SK-N-SH treated with all-trans-retinoic acid at 6 μM for 48 hours (cell line): ENCODE measurements around the gene MYRF.

Experiments
- ARNTL ChIP-seq: fragments of 450-650 bp; formaldehyde crosslinking; IDR thresholded peaks from 2 replicates; pipeline ENCODE4 v1.5.0; 2020; ENCODE audit warnings: low read depth, mild to moderate bottlenecking, moderate library complexity, borderline replicate concordance
- CSDC2 ChIP-seq: fragments of 250-450 bp; sonication (Bioruptor Pico); IDR thresholded peaks from 2 replicates; pipeline ENCODE4 v1.5.0; 2020; ENCODE audit warnings: mild to moderate bottlenecking, moderate library complexity
- ISL1 ChIP-seq: fragments of 250-450 bp; sonication (Bioruptor Pico); IDR thresholded peaks from 2 replicates; pipeline ENCODE4 v2.1.2; 2022; ENCODE audit warnings: mild to moderate bottlenecking, moderate library complexity
- PPARA ChIP-seq: fragments of 250-450 bp; sonication (Bioruptor Pico); IDR thresholded peaks from 2 replicates; pipeline ENCODE4 v1.5.0; 2020; ENCODE audit warnings: mild to moderate bottlenecking, borderline replicate concordance
- ZFP3 ChIP-seq: fragments of 250-450 bp; sonication (Bioruptor Pico); IDR thresholded peaks from 2 replicates; pipeline ENCODE4 v1.5.0; 2020; ENCODE audit warnings: mild to moderate bottlenecking, moderate library complexity
- TF ChIP-seq, protein P1 (sequence below): fragments of 250-450 bp; sonication (Bioruptor Pico); IDR thresholded peaks from 2 replicates; pipeline ENCODE4 v1.5.0; 2020; ENCODE audit warnings: mild to moderate bottlenecking, moderate library complexity
- TF ChIP-seq, protein P2 (sequence below): fragments of 250-450 bp; sonication (Bioruptor Pico); IDR thresholded peaks from 2 replicates; pipeline ENCODE4 v1.8.0; 2020; ENCODE audit warnings: mild to moderate bottlenecking, moderate library complexity, borderline replicate concordance

DNA sequence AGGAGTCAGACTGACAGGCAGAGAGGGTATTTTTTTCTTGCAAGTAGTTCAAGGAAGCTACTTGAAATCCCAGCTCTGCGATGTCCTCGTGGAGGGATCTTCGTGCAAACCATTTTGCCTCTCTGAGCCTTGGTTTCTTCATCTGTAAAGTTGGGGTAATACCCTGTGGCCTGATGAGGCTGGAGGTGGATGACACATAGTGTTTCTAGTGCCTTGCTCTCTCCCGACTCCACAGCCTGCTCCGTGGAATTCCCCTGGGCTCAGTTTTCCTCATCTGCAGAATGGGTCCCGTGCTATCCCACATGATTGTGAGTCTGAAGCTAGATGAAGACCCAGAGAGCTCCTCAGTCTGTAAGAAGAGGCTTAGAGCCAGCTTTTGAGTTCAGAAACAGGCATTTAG is 39.6 kb upstream of the MYRF start:
- TF ChIP-seq CSDC2 (CRISPR knock-in tag) (no peak), ARNTL (CRISPR knock-in tag) (no peak), ZFP3 (CRISPR knock-in tag) (no peak), PPARA (CRISPR knock-in tag) (no peak), ISL1 (CRISPR knock-in tag) (no peak)
- TF ChIP-seq, protein P1, sequence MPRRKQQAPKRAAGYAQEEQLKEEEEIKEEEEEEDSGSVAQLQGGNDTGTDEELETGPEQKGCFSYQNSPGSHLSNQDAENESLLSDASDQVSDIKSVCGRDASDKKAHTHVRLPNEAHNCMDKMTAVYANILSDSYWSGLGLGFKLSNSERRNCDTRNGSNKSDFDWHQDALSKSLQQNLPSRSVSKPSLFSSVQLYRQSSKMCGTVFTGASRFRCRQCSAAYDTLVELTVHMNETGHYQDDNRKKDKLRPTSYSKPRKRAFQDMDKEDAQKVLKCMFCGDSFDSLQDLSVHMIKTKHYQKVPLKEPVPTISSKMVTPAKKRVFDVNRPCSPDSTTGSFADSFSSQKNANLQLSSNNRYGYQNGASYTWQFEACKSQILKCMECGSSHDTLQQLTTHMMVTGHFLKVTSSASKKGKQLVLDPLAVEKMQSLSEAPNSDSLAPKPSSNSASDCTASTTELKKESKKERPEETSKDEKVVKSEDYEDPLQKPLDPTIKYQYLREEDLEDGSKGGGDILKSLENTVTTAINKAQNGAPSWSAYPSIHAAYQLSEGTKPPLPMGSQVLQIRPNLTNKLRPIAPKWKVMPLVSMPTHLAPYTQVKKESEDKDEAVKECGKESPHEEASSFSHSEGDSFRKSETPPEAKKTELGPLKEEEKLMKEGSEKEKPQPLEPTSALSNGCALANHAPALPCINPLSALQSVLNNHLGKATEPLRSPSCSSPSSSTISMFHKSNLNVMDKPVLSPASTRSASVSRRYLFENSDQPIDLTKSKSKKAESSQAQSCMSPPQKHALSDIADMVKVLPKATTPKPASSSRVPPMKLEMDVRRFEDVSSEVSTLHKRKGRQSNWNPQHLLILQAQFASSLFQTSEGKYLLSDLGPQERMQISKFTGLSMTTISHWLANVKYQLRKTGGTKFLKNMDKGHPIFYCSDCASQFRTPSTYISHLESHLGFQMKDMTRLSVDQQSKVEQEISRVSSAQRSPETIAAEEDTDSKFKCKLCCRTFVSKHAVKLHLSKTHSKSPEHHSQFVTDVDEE: no peak
- TF ChIP-seq, protein P2, sequence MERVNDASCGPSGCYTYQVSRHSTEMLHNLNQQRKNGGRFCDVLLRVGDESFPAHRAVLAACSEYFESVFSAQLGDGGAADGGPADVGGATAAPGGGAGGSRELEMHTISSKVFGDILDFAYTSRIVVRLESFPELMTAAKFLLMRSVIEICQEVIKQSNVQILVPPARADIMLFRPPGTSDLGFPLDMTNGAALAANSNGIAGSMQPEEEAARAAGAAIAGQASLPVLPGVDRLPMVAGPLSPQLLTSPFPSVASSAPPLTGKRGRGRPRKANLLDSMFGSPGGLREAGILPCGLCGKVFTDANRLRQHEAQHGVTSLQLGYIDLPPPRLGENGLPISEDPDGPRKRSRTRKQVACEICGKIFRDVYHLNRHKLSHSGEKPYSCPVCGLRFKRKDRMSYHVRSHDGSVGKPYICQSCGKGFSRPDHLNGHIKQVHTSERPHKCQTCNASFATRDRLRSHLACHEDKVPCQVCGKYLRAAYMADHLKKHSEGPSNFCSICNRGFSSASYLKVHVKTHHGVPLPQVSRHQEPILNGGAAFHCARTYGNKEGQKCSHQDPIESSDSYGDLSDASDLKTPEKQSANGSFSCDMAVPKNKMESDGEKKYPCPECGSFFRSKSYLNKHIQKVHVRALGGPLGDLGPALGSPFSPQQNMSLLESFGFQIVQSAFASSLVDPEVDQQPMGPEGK (CRISPR knock-in tag): no peak
